Esophagus muscularis mucosa (tissue), 4 donors: ENCODE data around the gene HOXC5. TPM values are rescaled to one million over a fixed set of nuclear protein-coding genes. Genes with fewer than 3 reads are reported as not detected.

Experiments
- DNase-seq: peaks from one replicate; pipeline ENCODE4 v3.0.0-alpha.2; 2017; ENCODE audit errors: extremely low spot score
- H3K27ac ChIP-seq, 4 donors: fragments of 200-600 bp; sonication (generic); replicated peaks in 1 of 4; 1 replicate in 3 of 4; 2 replicates in 1 of 4; pipeline ENCODE4 v1.5.1; 2016 to 2019; ENCODE audit warnings: mild to moderate bottlenecking in 1 of 4
- H3K27me3 ChIP-seq, 4 donors: fragments of 200-600 bp; sonication (generic); one replicate each; pipeline versions ENCODE4 v1.5.1 to v1.6.0; 2016 to 2019
- H3K36me3 ChIP-seq, 4 donors: fragments of 200-600 bp; sonication (generic); one replicate each; pipeline ENCODE4 v1.5.1; 2016 to 2019
- H3K4me1 ChIP-seq, 4 donors: fragments of 200-600 bp; sonication (generic); one replicate each; pipeline ENCODE4 v1.5.1; 2016 to 2019
- H3K4me3 ChIP-seq, 4 donors: fragments of 200-600 bp; sonication (generic); 1 replicate in 2 of 4; 2 replicates in 2 of 4; pipeline ENCODE4 v1.5.1; 2016 to 2019; ENCODE audit warnings: mild to moderate bottlenecking in 4 of 4, moderate library complexity in 1 of 4
- H3K9me3 ChIP-seq, 4 donors: fragments of 200-600 bp; sonication (generic); 1 replicate in 3 of 4; 2 replicates in 1 of 4; pipeline ENCODE4 v1.5.1; 2016 to 2019
- EP300 ChIP-seq: sonication (generic); formaldehyde crosslinking; IDR thresholded peaks from one replicate; pipeline ENCODE4 v1.6.1; 2017; ENCODE audit warnings: antibody characterized with exemption
- POLR2A ChIP-seq: fragments of 450-650 bp; IDR thresholded peaks from one replicate; pipeline ENCODE4 v1.6.1; 2017; ENCODE audit warnings: antibody characterized with exemption, moderate library complexity, mild to moderate bottlenecking, low read depth
- POLR2AphosphoS5 ChIP-seq, 2 donors: sonication (generic); formaldehyde crosslinking; IDR thresholded peaks; one replicate each; pipeline ENCODE4 v1.6.1; 2017; ENCODE audit warnings: antibody characterized with exemption in 2 of 2
- WGBS: methylation state at CpG from one replicate; pipeline ENCODE4 v1.1.5; 2018; 5-methylcytosine and 5-hydroxymethylcytosine counted together
- intact Hi-C: fragments of 100-400 bp; cut with DNase I; formaldehyde crosslinking; loops from one replicate; pipeline ENCODE4 v1.15.1; 2023
- total RNA-seq, 4 donors: library from RNA; depleted of rRNA; stranded (reverse); fragments of >200 nt; gene quantifications; one replicate each; pipeline versions ENCODE4 v1.1.0 to v1.2.1, GENCODE V29; 2016
- TF ChIP-seq, protein P1 (sequence below), 3 experiments: fragments of 200-600 bp in 2 of 3; fragments of 450-650 bp in 1 of 3; sonication (generic) in 2 of 3; IDR thresholded peaks; one replicate each; pipeline ENCODE4 v1.5.1; 2017 to 2019; ENCODE audit warnings: antibody characterized with exemption in 3 of 3, mild to moderate bottlenecking in 2 of 3, moderate library complexity in 1 of 3

The HOXC5 gene
- total RNA-seq, 4 donors from 2014 or later = 0.83 to 2.0 TPM; not detected in 2

DNA sequence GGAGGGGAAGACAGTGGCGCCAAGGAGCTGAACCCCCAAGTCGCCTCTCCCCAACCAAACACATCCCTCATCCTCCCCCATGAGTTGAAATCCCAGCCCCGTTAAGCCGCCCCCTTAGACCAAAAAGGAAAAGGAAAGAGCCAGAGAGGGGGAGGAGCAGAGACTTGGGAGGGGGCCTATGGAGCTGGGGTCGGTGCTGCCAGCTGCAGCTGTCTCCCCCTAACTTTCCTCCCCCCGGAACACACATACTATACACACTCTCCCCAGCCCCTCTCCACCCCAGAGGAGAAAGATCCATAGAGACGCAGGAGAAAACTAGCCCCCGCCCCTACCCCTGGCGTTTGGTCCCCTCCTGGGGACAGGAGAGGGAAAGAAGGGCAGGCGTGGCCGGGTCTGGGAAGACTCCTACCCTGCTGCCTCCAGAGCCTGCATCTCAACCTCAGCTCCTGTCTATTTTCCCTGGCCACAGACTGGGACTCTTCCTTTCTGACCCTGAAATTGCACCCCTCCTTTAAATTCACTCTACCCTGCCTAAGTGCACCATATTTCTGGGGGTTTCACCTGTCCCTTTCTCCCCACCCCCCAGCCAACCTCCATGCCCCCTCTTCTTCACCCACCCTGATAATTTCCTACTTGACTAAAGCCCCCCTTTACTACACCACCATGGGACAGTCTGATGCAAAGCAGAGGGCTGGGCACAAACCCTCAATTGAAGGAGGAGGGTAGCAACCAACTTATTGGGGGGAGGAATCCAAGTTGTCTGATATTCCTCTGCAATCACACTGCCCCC, 34.5 kb upstream of the HOXC5 start:
- Histone ChIP-seq H3K36me3 (no peaks in the 10 kb centered on the region), H3K9me3 (no peaks in the 10 kb centered on the region), H3K27ac (no peak overlapping the region), H3K27me3 (peaks cover 12 to 100% (median 99%) of the 10 kb centered on the region in 4 donors), H3K4me1 (peaks cover 34 to 61% (median 45%) of the 10 kb centered on the region in 4 donors), H3K4me3 (no peak overlapping the region)
- intact Hi-C loops = no loop called here
- no peak for DNase-seq
- TF ChIP-seq POLR2A = no peak
- TF ChIP-seq POLR2AphosphoS5 (IDR thresholded peaks at IDR 0.05) = no peak
- TF ChIP-seq, protein P1, sequence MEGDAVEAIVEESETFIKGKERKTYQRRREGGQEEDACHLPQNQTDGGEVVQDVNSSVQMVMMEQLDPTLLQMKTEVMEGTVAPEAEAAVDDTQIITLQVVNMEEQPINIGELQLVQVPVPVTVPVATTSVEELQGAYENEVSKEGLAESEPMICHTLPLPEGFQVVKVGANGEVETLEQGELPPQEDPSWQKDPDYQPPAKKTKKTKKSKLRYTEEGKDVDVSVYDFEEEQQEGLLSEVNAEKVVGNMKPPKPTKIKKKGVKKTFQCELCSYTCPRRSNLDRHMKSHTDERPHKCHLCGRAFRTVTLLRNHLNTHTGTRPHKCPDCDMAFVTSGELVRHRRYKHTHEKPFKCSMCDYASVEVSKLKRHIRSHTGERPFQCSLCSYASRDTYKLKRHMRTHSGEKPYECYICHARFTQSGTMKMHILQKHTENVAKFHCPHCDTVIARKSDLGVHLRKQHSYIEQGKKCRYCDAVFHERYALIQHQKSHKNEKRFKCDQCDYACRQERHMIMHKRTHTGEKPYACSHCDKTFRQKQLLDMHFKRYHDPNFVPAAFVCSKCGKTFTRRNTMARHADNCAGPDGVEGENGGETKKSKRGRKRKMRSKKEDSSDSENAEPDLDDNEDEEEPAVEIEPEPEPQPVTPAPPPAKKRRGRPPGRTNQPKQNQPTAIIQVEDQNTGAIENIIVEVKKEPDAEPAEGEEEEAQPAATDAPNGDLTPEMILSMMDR (IDR thresholded peaks at IDR 0.05) = no peak
- no peak for TF ChIP-seq EP300
- WGBS = 24% methylated on average over 10 of the region's 11 CpGs

DNA sequence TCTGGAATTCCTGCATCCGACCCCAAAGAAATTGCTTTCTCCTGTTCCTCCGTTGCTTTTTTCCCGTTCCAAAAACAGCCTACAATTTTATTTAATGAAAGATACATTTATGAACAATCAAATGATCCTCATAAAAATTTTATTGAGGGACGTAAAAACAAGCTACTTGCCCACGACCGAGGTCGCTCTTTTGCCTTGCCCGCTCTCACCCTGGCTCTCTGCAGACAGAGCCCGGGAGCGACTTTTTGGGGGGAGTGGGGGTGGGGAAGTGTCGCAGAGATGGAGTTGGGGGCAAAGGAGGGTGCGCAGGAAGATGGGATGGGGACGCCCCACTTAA, 34.0 kb upstream of the HOXC5 start:
- Histone ChIP-seq H3K9me3 (no peaks in the 10 kb centered on the region), H3K4me1 (peaks cover 33 to 58% (median 45%) of the 10 kb centered on the region in 4 donors), H3K27ac (no peak overlapping the region), H3K4me3 (no peak overlapping the region), H3K27me3 (peaks cover 12 to 100% (median 99%) of the 10 kb centered on the region in 4 donors), H3K36me3 (no peaks in the 10 kb centered on the region)
- DNase-seq = no peak
- intact Hi-C loops = no loop called here
- TF ChIP-seq EP300 = no peak
- TF ChIP-seq, protein P1 (IDR thresholded peaks at IDR 0.05) = no peak
- no peak for TF ChIP-seq POLR2AphosphoS5 (IDR thresholded peaks at IDR 0.05)
- no peak for TF ChIP-seq POLR2A
- 9% methylated on average over 12 of the region's 13 CpGs for WGBS

DNA sequence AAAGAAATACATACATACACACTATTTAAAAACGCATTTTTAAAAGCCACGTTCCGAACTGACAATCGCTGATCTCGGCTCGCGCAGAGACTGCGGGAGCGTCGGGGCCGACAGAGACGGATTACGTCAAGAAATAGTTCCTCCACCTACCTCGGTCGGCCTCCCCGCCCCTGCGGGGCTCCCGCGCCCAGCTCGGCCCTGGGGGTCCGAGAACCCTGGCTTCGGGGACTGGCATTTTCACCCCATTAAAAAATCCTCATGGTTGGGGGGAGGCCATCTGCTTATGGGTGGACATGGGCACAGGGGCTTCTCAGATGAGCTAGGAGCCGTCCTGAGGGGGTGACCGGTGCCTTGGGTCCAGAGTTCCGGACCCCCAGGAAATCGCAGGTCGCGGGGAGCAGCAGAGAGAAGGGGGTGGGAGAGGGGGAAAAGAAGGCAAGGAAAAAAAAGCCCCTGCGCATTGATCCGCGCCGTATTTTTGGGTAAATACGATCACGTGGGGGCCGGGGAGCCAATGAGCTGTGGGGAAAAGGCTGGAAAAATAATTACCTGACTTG, 33.2 kb upstream of the HOXC5 start:
- peaks cover 11 to 100% (median 99%) of the 10 kb centered on the region in 4 donors for H3K27me3 ChIP-seq
- intact Hi-C loops = no loop called here
- H3K36me3 ChIP-seq = no peaks in the 10 kb centered on the region
- no peak overlapping the region for H3K27ac ChIP-seq
- 4% methylated on average over 33 of the region's 35 CpGs for WGBS
- no peaks in the 10 kb centered on the region for H3K9me3 ChIP-seq
- no peak for TF ChIP-seq POLR2AphosphoS5 (IDR thresholded peaks at IDR 0.05)
- no peak for TF ChIP-seq POLR2A
- TF ChIP-seq EP300 = no peak
- H3K4me3 ChIP-seq = peak overlapping the region; percentile 40 to 54 (median 42)
- no peak for DNase-seq
- peaks cover 26 to 50% (median 37%) of the 10 kb centered on the region in 4 donors for H3K4me1 ChIP-seq

DNA sequence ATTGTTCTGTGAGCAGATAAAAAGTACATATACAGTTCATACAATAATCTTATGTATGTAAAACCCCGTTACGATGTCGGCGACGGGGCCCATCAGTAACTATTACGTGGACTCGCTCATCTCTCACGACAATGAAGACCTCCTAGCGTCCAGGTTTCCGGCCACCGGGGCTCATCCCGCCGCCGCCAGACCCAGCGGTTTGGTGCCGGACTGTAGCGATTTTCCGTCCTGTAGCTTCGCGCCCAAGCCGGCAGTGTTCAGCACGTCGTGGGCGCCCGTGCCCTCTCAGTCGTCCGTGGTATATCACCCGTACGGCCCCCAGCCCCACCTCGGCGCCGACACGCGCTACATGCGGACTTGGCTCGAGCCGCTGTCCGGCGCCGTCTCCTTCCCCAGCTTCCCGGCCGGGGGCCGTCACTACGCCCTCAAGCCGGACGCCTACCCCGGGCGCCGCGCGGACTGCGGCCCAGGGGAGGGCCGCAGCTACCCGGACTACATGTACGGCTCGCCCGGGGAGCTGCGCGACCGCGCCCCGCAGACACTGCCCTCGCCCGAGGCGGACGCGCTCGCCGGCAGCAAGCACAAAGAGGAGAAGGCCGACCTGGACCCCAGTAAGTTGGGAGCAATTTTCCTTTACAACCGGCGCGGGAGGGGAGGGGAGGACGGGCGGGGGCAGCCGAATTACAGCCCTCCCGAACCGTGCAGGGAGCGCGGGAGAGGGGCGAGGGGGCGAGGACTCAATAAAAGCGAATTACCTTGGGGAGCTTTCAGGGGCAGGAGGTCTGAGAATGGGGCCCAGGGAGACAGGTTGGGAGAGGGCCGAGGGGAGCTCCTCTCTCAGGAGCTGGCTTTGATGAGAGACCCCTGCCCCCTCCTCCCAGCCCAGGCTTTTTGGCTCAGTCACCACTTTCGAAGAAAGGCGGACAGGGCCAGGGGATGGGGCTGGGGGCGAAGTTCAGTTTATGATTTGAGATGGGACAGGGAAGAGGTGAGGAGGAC, 32.4 kb upstream of the HOXC5 start, which contains the start of gene HOXC9:
HOXC9 (plus strand) TSS at position 46 of the 999 bp plus-strand sequence; CDS start at position 74, 28 bp downstream.
- intact Hi-C loops = no loop called here
- H3K36me3 ChIP-seq = no peaks in the 10 kb centered on the region
- no peaks in the 10 kb centered on the region for H3K9me3 ChIP-seq
- no peak for DNase-seq
- H3K27ac ChIP-seq = no peak within 1 kb of the TSS
- H3K27me3 ChIP-seq = peaks cover 6 to 100% (median 99%) of the 10 kb centered on the region in 4 donors
- no peak for TF ChIP-seq POLR2A
- no peak for TF ChIP-seq POLR2AphosphoS5 (IDR thresholded peaks at IDR 0.05)
- TF ChIP-seq, protein P1 (IDR thresholded peaks at IDR 0.05) = no peak
- no peak for TF ChIP-seq EP300
- WGBS = 6% methylated on average over 37 of the region's 87 CpGs
- peak within 1 kb of the TSS; percentile 40 to 54 (median 42) for H3K4me3 ChIP-seq
- H3K4me1 ChIP-seq = peaks cover 18 to 42% (median 29%) of the 10 kb centered on the region in 4 donors
